Body of pancreas (tissue), 4 donors: ENCODE measurements around the gene GPR142.

Experiments
- POLR2A ChIP-seq, 3 donors: fragments of 450-650 bp; IDR thresholded peaks; one replicate each; pipeline ENCODE4 v1.6.1; 2016; ENCODE audit warnings: antibody characterized with exemption in 3 of 3, mild to moderate bottlenecking in 2 of 3
- TF ChIP-seq, protein P1 (sequence below), 7 experiments: fragments of 450-650 bp in 4 of 7; fragments of 200-600 bp in 3 of 7; sonication (generic) in 3 of 7; IDR thresholded peaks; one replicate each; pipeline ENCODE4 v1.5.1; 2016 to 2019; ENCODE audit warnings: antibody characterized with exemption in 7 of 7

GRCh38 chr17:74369221-74369620, 1.9 kb downstream of the GPR142 start:
- TF ChIP-seq, protein P1, sequence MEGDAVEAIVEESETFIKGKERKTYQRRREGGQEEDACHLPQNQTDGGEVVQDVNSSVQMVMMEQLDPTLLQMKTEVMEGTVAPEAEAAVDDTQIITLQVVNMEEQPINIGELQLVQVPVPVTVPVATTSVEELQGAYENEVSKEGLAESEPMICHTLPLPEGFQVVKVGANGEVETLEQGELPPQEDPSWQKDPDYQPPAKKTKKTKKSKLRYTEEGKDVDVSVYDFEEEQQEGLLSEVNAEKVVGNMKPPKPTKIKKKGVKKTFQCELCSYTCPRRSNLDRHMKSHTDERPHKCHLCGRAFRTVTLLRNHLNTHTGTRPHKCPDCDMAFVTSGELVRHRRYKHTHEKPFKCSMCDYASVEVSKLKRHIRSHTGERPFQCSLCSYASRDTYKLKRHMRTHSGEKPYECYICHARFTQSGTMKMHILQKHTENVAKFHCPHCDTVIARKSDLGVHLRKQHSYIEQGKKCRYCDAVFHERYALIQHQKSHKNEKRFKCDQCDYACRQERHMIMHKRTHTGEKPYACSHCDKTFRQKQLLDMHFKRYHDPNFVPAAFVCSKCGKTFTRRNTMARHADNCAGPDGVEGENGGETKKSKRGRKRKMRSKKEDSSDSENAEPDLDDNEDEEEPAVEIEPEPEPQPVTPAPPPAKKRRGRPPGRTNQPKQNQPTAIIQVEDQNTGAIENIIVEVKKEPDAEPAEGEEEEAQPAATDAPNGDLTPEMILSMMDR (IDR thresholded peaks at IDR 0.05) = no peak
- peak in 1 of 3 donors; percentile 20 for TF ChIP-seq POLR2A (IDR thresholded peaks at IDR 0.05)
